OCI-LY7 (cell line): ENCODE results near the gene PIEZO1.

ENCODE experiments used
- EZH2phosphoT487 ChIP-seq: fragments of 200-600 bp; sonication (generic); IDR thresholded peaks from 2 replicates; pipeline ENCODE4 v1.6.1; 2018; ENCODE audit warnings: low read depth, borderline replicate concordance, mild to moderate bottlenecking, mixed run types, antibody characterized with exemption, low read length, moderate library complexity, mixed read lengths
- TF ChIP-seq, protein P1 (sequence below): fragments of 200-600 bp; sonication (generic); conservative IDR thresholded peaks from 2 replicates; pipeline ENCODE4 v1.5.1; 2014; ENCODE audit warnings: mild to moderate bottlenecking, antibody characterized with exemption, low read length, moderate library complexity, mixed read lengths

DNA sequence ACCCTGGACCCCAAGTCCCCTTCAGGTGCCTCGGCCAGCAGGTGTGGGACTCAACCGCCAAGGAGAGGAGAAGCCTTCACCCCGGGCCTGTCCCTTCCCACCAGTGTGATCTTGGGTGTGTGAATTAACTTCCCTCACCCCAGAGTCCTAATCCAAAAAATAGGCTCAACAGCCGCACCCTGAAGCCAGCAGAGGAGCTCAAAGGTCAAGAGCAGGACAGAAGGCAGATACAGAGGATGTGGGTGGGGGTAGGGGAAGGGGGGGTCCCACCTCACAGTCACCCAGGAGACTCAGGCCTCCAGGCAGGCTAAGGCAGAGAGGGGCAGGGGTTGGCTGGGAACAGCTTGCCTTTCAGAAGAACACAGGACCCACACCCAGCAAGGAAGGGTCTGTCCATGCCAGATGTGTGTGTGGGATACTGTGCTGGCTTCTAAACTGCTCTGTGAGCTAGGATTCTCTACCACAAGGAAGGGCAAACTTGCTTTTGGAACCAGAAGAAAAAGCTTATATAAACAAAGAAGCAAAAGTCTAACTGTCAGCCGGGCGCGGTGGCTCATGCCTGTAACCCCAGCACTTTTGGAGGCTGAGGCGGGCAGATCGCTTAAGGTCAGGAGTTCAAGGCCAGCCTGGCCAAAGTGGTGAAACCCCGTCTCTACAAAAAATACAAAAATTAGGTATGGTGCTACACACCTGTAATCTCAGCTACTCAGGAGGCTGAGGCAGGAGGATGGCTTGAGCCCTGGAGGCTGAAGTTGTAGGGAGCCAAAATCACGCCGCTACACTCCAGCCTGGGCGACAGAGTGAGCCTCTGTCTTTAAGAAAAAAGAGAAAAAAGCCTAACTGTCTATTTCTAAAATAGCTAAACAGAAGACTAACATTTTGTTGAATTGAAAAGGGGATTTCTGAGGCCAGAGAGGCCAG lies 4.6 kb downstream of the PIEZO1 start:
- TF ChIP-seq, protein P1, sequence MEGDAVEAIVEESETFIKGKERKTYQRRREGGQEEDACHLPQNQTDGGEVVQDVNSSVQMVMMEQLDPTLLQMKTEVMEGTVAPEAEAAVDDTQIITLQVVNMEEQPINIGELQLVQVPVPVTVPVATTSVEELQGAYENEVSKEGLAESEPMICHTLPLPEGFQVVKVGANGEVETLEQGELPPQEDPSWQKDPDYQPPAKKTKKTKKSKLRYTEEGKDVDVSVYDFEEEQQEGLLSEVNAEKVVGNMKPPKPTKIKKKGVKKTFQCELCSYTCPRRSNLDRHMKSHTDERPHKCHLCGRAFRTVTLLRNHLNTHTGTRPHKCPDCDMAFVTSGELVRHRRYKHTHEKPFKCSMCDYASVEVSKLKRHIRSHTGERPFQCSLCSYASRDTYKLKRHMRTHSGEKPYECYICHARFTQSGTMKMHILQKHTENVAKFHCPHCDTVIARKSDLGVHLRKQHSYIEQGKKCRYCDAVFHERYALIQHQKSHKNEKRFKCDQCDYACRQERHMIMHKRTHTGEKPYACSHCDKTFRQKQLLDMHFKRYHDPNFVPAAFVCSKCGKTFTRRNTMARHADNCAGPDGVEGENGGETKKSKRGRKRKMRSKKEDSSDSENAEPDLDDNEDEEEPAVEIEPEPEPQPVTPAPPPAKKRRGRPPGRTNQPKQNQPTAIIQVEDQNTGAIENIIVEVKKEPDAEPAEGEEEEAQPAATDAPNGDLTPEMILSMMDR: no peak
- TF ChIP-seq EZH2phosphoT487: no peak
